AG09319 (cell line): ENCODE data around the gene KRT40.
"Not testable (repeated sequence)": the region's sequence is repeated elsewhere in the genome, so short reads cannot be mapped to it uniquely, and the experiment has no call there.

Source experiments
- DNase-seq: peaks from one replicate; pipeline ENCODE4 v3.0.0-alpha.2; 2010; ENCODE audit warnings: low read depth; ENCODE audit errors: extremely low read depth
- CTCF ChIP-seq: IDR thresholded peaks from 2 replicates; pipeline ENCODE4 v1.5.1; 2011; ENCODE audit warnings: low read depth, mild to moderate bottlenecking, inconsistent platforms, low read length, moderate library complexity

Gene KRT40

GRCh38 chr17:41009301-41009760 lies 25.2 kb upstream of the KRT40 start:
- no peak for DNase-seq
- no peak for TF ChIP-seq CTCF

- no peak for TF ChIP-seq CTCF
- DNase-seq: no peak
These were observed 24.7 kb upstream of the KRT40 start, which contains the start of gene KRTAP3-1 for GRCh38 chr17:41008811-41009210. Gene KRTAP3-1 (minus strand): TSS chr17:41009128. CDS start chr17:41009074, 54 bp downstream.

GRCh38 chr17:41004397-41004796 lies 20.3 kb upstream of the KRT40 start:
- no peak for TF ChIP-seq CTCF
- DNase-seq: no peak

- TF ChIP-seq CTCF: no peak
- no peak for DNase-seq
These were observed 19.8 kb upstream of the KRT40 start for GRCh38 chr17:41003926-41004325.

- TF ChIP-seq CTCF: no peak
- no peak for DNase-seq
These were observed 18.7 kb upstream of the KRT40 start for GRCh38 chr17:41002814-41003213.

GRCh38 chr17:41001795-41002194 lies 17.7 kb upstream of the KRT40 start:
- TF ChIP-seq CTCF: no peak

GRCh38 chr17:40999563-40999962 lies 15.4 kb upstream of the KRT40 start, which contains the start of gene KRTAP3-2:
Gene KRTAP3-2 (minus strand): TSS chr17:40999906. CDS start chr17:40999853, 53 bp downstream.
- not testable (repeated sequence) for DNase-seq

More at GRCh38 chr17:41001795-41002194, 17.7 kb upstream of the KRT40 start:
- no peak for DNase-seq

- no peak for TF ChIP-seq CTCF
- no peak for DNase-seq
These were observed 13.2 kb upstream of the KRT40 start for GRCh38 chr17:40997361-40997760.
